SK-N-SH treated with all-trans-retinoic acid at 6 μM for 48 hours (cell line): Measurements from ENCODE around the gene TNFRSF4.

ENCODE experiments used
- ATAC-seq: fragments of 200-7000 bp; cut with Tn5 transposase; 3 replicates; pipeline ENCODE4 v1.9.1; 2020; ENCODE audit warnings: mild to moderate bottlenecking, moderate library complexity
- ARNTL ChIP-seq: fragments of 450-650 bp; formaldehyde crosslinking; IDR thresholded peaks from 2 replicates; pipeline ENCODE4 v1.5.0; 2020; ENCODE audit warnings: low read depth, mild to moderate bottlenecking, moderate library complexity, borderline replicate concordance
- BACH2 ChIP-seq: fragments of 250-450 bp; sonication (Bioruptor Pico); IDR thresholded peaks from 2 replicates; pipeline ENCODE4 v1.9.0; 2021; ENCODE audit warnings: mild to moderate bottlenecking, borderline replicate concordance
- ESRRG ChIP-seq: fragments of 250-450 bp; sonication (Bioruptor Pico); IDR thresholded peaks from 2 replicates; pipeline ENCODE4 v1.6.1; 2021; ENCODE audit warnings: mild to moderate bottlenecking
- GLIS3 ChIP-seq: fragments of 250-450 bp; sonication (Bioruptor Pico); IDR thresholded peaks from 2 replicates; pipeline ENCODE4 v1.5.0; 2020; ENCODE audit warnings: mild to moderate bottlenecking, moderate library complexity
- ISL1 ChIP-seq: fragments of 250-450 bp; sonication (Bioruptor Pico); IDR thresholded peaks from 2 replicates; pipeline ENCODE4 v2.1.2; 2022; ENCODE audit warnings: mild to moderate bottlenecking, moderate library complexity
- OSR1 ChIP-seq: fragments of 250-450 bp; sonication (Bioruptor Pico); IDR thresholded peaks from 2 replicates; pipeline ENCODE4 v1.8.0; 2022; ENCODE audit warnings: moderate library complexity, mild to moderate bottlenecking, inconsistent platforms
- PPARA ChIP-seq: fragments of 250-450 bp; sonication (Bioruptor Pico); IDR thresholded peaks from 2 replicates; pipeline ENCODE4 v1.5.0; 2020; ENCODE audit warnings: mild to moderate bottlenecking, borderline replicate concordance
- TCF4 ChIP-seq: fragments of 250-450 bp; sonication (Bioruptor Pico); IDR thresholded peaks from 2 replicates; pipeline ENCODE4 v1.8.0; 2021; ENCODE audit warnings: mild to moderate bottlenecking, moderate library complexity, borderline replicate concordance
- TOX ChIP-seq: fragments of 250-450 bp; sonication (Bioruptor Pico); IDR thresholded peaks from 2 replicates; pipeline ENCODE4 v1.8.0; 2021; ENCODE audit warnings: mild to moderate bottlenecking, moderate library complexity, borderline replicate concordance
- ZC3H10 ChIP-seq: fragments of 250-450 bp; sonication (Bioruptor Pico); IDR thresholded peaks from 2 replicates; pipeline ENCODE4 v1.5.1; 2021; ENCODE audit warnings: mild to moderate bottlenecking, moderate library complexity
- ZNF70 ChIP-seq: fragments of 450-650 bp; formaldehyde crosslinking; IDR thresholded peaks from 2 replicates; pipeline ENCODE4 v1.5.0; 2020; ENCODE audit warnings: mild to moderate bottlenecking, moderate library complexity
- TF ChIP-seq, protein P1 (sequence below): fragments of 250-450 bp; sonication (Bioruptor Pico); IDR thresholded peaks from 2 replicates; pipeline ENCODE4 v1.8.0; 2021; ENCODE audit warnings: low read depth, mild to moderate bottlenecking, moderate library complexity, borderline replicate concordance
- TF ChIP-seq, protein P2 (sequence below): fragments of 250-450 bp; sonication (Bioruptor Pico); IDR thresholded peaks from 2 replicates; pipeline ENCODE4 v1.5.1; 2021; ENCODE audit warnings: mild to moderate bottlenecking, moderate library complexity
- TF ChIP-seq, protein P3 (sequence below): fragments of 250-450 bp; sonication (Bioruptor Pico); IDR thresholded peaks from 2 replicates; pipeline ENCODE4 v1.5.1; 2020; ENCODE audit warnings: low read depth, mild to moderate bottlenecking, moderate library complexity
- TF ChIP-seq, protein P4 (sequence below): fragments of 250-450 bp; sonication (Bioruptor Pico); IDR thresholded peaks from 2 replicates; pipeline ENCODE4 v1.8.0; 2020; ENCODE audit warnings: mild to moderate bottlenecking, moderate library complexity, borderline replicate concordance

The TNFRSF4 gene

DNA sequence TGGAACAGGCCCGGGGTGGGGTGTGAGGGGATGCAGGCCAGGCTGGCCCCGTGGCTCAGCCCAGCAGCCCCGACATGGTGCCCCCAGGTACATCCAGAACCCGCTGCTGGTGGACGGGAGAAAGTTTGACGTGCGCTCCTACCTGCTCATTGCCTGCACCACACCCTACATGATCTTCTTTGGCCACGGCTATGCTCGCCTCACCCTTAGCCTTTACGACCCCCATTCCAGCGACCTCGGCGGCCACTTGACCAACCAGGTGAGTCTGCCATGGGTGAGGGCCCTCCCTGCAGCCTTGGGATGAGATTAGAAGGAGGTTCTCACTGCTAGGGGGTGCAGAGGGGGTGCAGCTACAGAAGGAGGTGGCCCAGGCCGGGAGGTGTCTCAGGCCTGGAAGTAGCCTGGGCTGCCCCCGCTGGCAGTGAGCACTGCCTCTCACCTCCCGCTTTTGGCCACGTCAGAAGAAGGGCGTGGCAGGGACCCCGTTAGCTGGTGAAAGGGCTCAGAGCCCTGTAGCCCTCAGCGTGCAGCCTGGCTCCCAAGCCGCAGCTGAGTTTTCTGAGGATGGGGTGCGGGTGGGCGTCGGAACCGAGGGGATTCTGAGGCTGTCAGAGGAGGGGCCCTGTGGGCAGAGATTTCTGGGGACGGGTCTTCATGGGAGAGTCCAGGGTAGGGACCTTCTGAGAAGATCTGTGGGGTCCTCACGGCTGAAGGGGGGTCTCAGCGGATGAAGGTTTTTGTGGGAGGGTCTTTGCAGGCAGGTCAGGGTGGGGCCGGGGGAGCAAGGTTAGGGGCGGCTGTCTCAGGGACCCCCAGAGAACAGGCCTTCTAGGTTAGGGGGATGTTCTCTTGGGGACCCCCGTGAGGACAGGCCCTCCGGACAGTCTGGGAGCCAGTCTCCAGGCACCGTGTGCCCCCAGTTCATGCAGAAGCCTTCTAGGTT is 29.8 kb downstream of the TNFRSF4 start (continued):
- TF ChIP-seq, protein P1, sequence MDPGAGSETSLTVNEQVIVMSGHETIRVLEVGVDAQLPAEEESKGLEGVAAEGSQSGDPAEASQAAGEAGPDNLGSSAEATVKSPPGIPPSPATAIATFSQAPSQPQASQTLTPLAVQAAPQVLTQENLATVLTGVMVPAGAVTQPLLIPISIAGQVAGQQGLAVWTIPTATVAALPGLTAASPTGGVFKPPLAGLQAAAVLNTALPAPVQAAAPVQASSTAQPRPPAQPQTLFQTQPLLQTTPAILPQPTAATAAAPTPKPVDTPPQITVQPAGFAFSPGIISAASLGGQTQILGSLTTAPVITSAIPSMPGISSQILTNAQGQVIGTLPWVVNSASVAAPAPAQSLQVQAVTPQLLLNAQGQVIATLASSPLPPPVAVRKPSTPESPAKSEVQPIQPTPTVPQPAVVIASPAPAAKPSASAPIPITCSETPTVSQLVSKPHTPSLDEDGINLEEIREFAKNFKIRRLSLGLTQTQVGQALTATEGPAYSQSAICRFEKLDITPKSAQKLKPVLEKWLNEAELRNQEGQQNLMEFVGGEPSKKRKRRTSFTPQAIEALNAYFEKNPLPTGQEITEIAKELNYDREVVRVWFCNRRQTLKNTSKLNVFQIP (CRISPR knock-in tag), result no peak
- no peak for TF ChIP-seq GLIS3 (CRISPR knock-in tag)
- TF ChIP-seq ZC3H10 (CRISPR knock-in tag), result no peak
- no peak for TF ChIP-seq BACH2 (CRISPR knock-in tag)
- no peak for TF ChIP-seq OSR1 (CRISPR knock-in tag)

DNA sequence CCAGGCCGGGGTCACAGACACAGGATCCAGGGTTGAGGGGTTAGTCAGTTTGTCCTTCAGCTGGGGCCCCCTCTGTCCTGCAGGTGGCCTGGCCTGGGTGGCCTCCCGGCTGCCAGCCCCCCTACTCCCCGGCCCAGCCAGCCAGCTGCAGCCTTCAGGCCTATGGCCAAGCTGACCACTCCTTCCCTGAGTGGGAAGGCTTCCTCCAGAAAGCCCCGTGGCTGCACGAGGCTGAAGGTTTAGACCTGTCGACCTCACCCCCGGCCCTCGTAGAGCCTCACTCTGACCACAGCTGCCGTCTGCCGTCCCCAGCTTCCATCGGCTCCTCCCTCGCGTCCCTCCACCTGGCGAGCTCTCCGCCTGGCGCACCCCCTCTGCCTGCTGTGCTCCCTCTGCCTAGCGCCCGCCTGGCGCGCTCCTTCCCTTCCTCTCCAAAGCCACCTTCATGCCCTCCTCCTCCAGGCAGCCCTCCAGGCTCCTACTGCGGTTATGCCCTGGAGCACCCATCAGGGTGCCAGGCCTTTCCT is 30.7 kb downstream of the TNFRSF4 start:
- ATAC-seq, result no peak

DNA sequence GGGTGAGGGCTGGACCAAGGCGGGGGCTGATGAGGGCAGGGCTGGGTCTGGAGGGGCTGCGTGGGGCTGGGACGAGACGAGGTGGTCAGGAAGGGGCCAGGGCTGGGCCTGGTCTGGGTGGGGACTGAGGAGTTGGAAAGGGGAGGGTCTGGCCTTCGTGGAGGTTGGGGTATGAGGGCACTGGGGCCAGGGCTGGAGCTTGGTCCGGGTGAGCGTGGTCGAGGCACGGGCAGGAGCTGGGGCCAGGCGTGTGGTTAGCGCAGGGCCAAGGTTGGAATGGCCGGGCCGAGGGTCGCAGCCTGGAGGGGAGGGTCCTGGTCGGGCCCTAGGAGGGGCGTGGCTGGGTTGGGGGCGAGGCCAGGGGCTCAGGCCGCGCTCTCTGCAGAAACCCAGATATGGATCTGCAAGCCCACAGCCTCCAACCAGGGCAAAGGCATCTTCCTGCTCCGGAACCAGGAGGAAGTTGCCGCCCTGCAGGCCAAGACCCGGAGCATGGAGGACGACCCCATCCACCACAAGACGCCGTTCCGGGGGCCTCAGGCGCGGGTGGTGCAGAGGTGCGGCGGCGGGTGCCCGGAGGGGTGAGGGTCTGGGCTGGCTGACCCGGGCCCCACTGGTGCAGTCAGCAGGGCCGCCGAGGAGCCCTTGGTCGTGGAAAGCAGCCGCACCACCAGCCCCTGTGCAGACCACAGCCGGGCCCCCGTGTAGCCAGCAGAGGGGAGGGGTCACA is 31.3 kb downstream of the TNFRSF4 start:
- ATAC-seq, result no peak
- TF ChIP-seq ARNTL (CRISPR knock-in tag) (no peak), ISL1 (CRISPR knock-in tag) (no peak), OSR1 (CRISPR knock-in tag) (no peak), PPARA (CRISPR knock-in tag) (no peak)
- TF ChIP-seq, protein P1 (CRISPR knock-in tag), result no peak
- TF ChIP-seq, protein P2, sequence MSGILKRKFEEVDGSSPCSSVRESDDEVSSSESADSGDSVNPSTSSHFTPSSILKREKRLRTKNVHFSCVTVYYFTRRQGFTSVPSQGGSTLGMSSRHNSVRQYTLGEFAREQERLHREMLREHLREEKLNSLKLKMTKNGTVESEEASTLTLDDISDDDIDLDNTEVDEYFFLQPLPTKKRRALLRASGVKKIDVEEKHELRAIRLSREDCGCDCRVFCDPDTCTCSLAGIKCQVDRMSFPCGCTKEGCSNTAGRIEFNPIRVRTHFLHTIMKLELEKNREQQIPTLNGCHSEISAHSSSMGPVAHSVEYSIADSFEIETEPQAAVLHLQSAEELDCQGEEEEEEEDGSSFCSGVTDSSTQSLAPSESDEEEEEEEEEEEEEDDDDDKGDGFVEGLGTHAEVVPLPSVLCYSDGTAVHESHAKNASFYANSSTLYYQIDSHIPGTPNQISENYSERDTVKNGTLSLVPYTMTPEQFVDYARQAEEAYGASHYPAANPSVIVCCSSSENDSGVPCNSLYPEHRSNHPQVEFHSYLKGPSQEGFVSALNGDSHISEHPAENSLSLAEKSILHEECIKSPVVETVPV (CRISPR knock-in tag), result no peak

More for the DNA sequence above, 30.7 kb downstream of the TNFRSF4 start:
- TF ChIP-seq, protein P3, sequence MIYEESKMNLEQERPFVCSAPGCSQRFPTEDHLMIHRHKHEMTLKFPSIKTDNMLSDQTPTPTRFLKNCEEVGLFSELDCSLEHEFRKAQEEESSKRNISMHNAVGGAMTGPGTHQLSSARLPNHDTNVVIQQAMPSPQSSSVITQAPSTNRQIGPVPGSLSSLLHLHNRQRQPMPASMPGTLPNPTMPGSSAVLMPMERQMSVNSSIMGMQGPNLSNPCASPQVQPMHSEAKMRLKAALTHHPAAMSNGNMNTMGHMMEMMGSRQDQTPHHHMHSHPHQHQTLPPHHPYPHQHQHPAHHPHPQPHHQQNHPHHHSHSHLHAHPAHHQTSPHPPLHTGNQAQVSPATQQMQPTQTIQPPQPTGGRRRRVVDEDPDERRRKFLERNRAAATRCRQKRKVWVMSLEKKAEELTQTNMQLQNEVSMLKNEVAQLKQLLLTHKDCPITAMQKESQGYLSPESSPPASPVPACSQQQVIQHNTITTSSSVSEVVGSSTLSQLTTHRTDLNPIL (CRISPR knock-in tag), result no peak
- TF ChIP-seq BACH2 (CRISPR knock-in tag) (no peak), PPARA (CRISPR knock-in tag) (no peak), ZNF70 (CRISPR knock-in tag) (no peak), TOX (no peak), ZC3H10 (CRISPR knock-in tag) (no peak)
- TF ChIP-seq, protein P1 (CRISPR knock-in tag), result no peak

DNA sequence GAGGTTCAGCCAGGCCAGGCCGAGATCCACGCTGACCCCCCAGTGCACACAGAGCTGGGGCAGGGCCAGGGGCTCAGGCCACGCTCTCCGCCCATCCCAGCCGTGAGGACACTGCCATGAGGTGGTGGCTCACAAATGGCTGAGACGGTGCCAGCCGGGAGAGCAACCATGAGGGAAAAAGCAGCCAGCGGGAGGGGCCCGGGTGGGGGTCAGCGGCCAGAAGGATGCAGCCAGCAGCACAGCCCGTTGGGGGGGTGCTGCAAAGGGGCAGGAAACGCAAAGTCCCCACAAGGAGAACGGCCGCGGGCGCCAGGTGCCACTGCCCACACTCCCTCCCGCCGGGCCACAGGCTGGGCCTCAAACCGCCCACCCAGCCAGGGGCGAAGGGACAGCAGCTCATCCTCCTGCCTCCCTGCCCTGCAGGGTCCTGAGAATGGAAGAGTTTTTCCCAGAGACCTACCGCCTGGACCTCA is 32.0 kb downstream of the TNFRSF4 start:
- TF ChIP-seq ESRRG (CRISPR knock-in tag) (no peak), TCF4 (CRISPR knock-in tag) (no peak), ISL1 (CRISPR knock-in tag) (no peak), ZC3H10 (CRISPR knock-in tag) (no peak)
- TF ChIP-seq, protein P4, sequence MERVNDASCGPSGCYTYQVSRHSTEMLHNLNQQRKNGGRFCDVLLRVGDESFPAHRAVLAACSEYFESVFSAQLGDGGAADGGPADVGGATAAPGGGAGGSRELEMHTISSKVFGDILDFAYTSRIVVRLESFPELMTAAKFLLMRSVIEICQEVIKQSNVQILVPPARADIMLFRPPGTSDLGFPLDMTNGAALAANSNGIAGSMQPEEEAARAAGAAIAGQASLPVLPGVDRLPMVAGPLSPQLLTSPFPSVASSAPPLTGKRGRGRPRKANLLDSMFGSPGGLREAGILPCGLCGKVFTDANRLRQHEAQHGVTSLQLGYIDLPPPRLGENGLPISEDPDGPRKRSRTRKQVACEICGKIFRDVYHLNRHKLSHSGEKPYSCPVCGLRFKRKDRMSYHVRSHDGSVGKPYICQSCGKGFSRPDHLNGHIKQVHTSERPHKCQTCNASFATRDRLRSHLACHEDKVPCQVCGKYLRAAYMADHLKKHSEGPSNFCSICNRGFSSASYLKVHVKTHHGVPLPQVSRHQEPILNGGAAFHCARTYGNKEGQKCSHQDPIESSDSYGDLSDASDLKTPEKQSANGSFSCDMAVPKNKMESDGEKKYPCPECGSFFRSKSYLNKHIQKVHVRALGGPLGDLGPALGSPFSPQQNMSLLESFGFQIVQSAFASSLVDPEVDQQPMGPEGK, result no peak
- TF ChIP-seq, protein P3 (CRISPR knock-in tag), result no peak
- TF ChIP-seq, all 23 proteins: peak for 0
- no peak for ATAC-seq
